ENCODE results near the gene KIF23.

GRCh38 chr15:69469467-69470201 is 55.5 kb downstream of the KIF23 start:
- TF ChIP-seq CTCF (IDR thresholded peaks at IDR 0.05): no peak
- no peak for TF ChIP-seq EP300 (IDR thresholded peaks at IDR 0.05; ENCODE audit: low read depth)
- TF ChIP-seq POLR2A (IDR thresholded peaks at IDR 0.05): no peak

Data from transverse colon (tissue), 3 donors.